ENCODE data around the gene ATP1A2. TPM values are rescaled to one million over a fixed set of nuclear protein-coding genes. Genes with fewer than 3 reads are reported as not detected.

ATP1A2 gene
- total RNA-seq, 1 donor from 2014 or later: 8.2 TPM

- no peaks in the 10 kb centered on the region for H3K9me3 Mint-ChIP-seq (ENCODE audit: unreplicated experiment)
- TF ChIP-seq CTCF (IDR thresholded peaks at IDR 0.05): no peak
- no peak overlapping the region for H3K4me3 Mint-ChIP-seq (ENCODE audit: unreplicated experiment)
- no peak for DNase-seq (ENCODE audit: extremely low spot score, unreplicated experiment)
- H3K4me1 Mint-ChIP-seq (ENCODE audit: unreplicated experiment): peaks cover 9% of the 10 kb centered on the region
- H3K27me3 Mint-ChIP-seq (ENCODE audit: unreplicated experiment): no peaks in the 10 kb centered on the region
- peaks cover 9% of the 10 kb centered on the region for H3K36me3 Mint-ChIP-seq (ENCODE audit: unreplicated experiment)
- no peak overlapping the region for H3K27ac Mint-ChIP-seq (ENCODE audit: unreplicated experiment)
Observed at GRCh38 chr1:160092366-160093068, 23.0 kb upstream of the ATP1A2 start.

GRCh38 chr1:160093069-160093395 is 22.5 kb upstream of the ATP1A2 start:
- peaks cover 15% of the 10 kb centered on the region for H3K4me1 Mint-ChIP-seq (ENCODE audit: unreplicated experiment)
- peaks cover 9% of the 10 kb centered on the region for H3K36me3 Mint-ChIP-seq (ENCODE audit: unreplicated experiment)
- no peak for DNase-seq (ENCODE audit: extremely low spot score, unreplicated experiment)
- H3K9me3 Mint-ChIP-seq (ENCODE audit: unreplicated experiment): no peaks in the 10 kb centered on the region
- H3K27me3 Mint-ChIP-seq (ENCODE audit: unreplicated experiment): no peaks in the 10 kb centered on the region
- TF ChIP-seq CTCF (IDR thresholded peaks at IDR 0.05): no peak
- H3K4me3 Mint-ChIP-seq (ENCODE audit: unreplicated experiment): no peak overlapping the region
- H3K27ac Mint-ChIP-seq (ENCODE audit: unreplicated experiment): no peak overlapping the region

- H3K36me3 Mint-ChIP-seq (ENCODE audit: unreplicated experiment): peaks cover 5% of the 10 kb centered on the region
- H3K27ac Mint-ChIP-seq (ENCODE audit: unreplicated experiment): no peak overlapping the region
- no peak overlapping the region for H3K4me3 Mint-ChIP-seq (ENCODE audit: unreplicated experiment)
- H3K27me3 Mint-ChIP-seq (ENCODE audit: unreplicated experiment): no peaks in the 10 kb centered on the region
- DNase-seq (ENCODE audit: extremely low spot score, unreplicated experiment): no peak
- peaks cover 15% of the 10 kb centered on the region for H3K4me1 Mint-ChIP-seq (ENCODE audit: unreplicated experiment)
- no peaks in the 10 kb centered on the region for H3K9me3 Mint-ChIP-seq (ENCODE audit: unreplicated experiment)
- TF ChIP-seq CTCF (IDR thresholded peaks at IDR 0.05): no peak
Observed at GRCh38 chr1:160093624-160094290, 21.8 kb upstream of the ATP1A2 start.

DNA sequence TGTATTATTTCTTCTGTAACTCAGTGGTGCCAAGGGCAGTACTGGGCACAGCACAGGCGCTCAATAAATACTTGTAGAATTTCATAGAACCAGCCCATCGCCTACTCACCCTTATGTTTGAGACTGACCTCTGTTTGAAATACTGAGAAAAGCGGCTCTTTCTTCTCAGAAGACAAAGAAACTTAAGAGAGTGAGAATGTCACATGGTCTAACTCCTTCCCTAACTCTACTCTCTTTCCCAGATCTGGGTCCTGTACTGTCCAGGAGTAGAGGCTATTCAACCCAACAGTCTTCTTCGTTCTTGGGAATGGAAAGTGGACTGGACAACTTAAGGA is 21.3 kb upstream of the ATP1A2 start:
- no peak overlapping the region for H3K4me3 Mint-ChIP-seq (ENCODE audit: unreplicated experiment)
- H3K36me3 Mint-ChIP-seq (ENCODE audit: unreplicated experiment): no peaks in the 10 kb centered on the region
- H3K9me3 Mint-ChIP-seq (ENCODE audit: unreplicated experiment): no peaks in the 10 kb centered on the region
- DNase-seq (ENCODE audit: extremely low spot score, unreplicated experiment): no peak
- no peak for TF ChIP-seq CTCF (IDR thresholded peaks at IDR 0.05)
- H3K4me1 Mint-ChIP-seq (ENCODE audit: unreplicated experiment): peaks cover 18% of the 10 kb centered on the region
- no peak overlapping the region for H3K27ac Mint-ChIP-seq (ENCODE audit: unreplicated experiment)
- H3K27me3 Mint-ChIP-seq (ENCODE audit: unreplicated experiment): no peaks in the 10 kb centered on the region

GRCh38 chr1:160094806-160095205 is 20.8 kb upstream of the ATP1A2 start:
- Mint-ChIP-seq H3K36me3 (ENCODE audit: unreplicated experiment) (no peaks in the 10 kb centered on the region), H3K4me1 (ENCODE audit: unreplicated experiment) (peaks cover 18% of the 10 kb centered on the region)
- DNase-seq (ENCODE audit: extremely low spot score, unreplicated experiment): no peak

More at GRCh38 chr1:160094806-160095205, 20.8 kb upstream of the ATP1A2 start:
- no peak overlapping the region for H3K4me3 Mint-ChIP-seq (ENCODE audit: unreplicated experiment)
- no peak for TF ChIP-seq CTCF (IDR thresholded peaks at IDR 0.05)
- no peaks in the 10 kb centered on the region for H3K27me3 Mint-ChIP-seq (ENCODE audit: unreplicated experiment)
- no peak overlapping the region for H3K27ac Mint-ChIP-seq (ENCODE audit: unreplicated experiment)
- no peaks in the 10 kb centered on the region for H3K9me3 Mint-ChIP-seq (ENCODE audit: unreplicated experiment)
